HG03103 (cell line): ENCODE data around the gene TTC31.
A peak's percentile ranks its signal among the peaks of the same experiment; 100 is the strongest.

Source experiments
- ATAC-seq: cut with Tn5 transposase; IDR thresholded peaks from one replicate; pipeline ENCODE4 v1.9.1; 2021; ENCODE audit warnings: low read depth; ENCODE audit not compliant: unreplicated experiment

The TTC31 gene

GRCh38 chr2:74503506-74504475 is 20.9 kb downstream of the TTC31 start:
- no peak for ATAC-seq

- no peak for ATAC-seq
Observed at GRCh38 chr2:74504591-74504990, 21.7 kb downstream of the TTC31 start.

- ATAC-seq, result no peak
Observed at GRCh38 chr2:74505448-74506246, 22.8 kb downstream of the TTC31 start.

- ATAC-seq, result peak; percentile 88
Observed at GRCh38 chr2:74507145-74507925, 24.5 kb downstream of the TTC31 start, which contains the start of gene PCGF1. TSS of gene PCGF1 (minus strand) at chr2:74507695. CDS start at chr2:74507668, 27 bp downstream.

GRCh38 chr2:74507926-74508520 is 25.1 kb downstream of the TTC31 start:
- peak; percentile 1 for ATAC-seq

- no peak for ATAC-seq
Observed at GRCh38 chr2:74510272-74510671, 27.4 kb downstream of the TTC31 start.

GRCh38 chr2:74511104-74511989 is 28.5 kb downstream of the TTC31 start:
- no peak for ATAC-seq

GRCh38 chr2:74512744-74513604 is 30.1 kb downstream of the TTC31 start:
- no peak for ATAC-seq

GRCh38 chr2:74513605-74514367 is 30.9 kb downstream of the TTC31 start:
- ATAC-seq, result no peak

- no peak for ATAC-seq
Observed at GRCh38 chr2:74514368-74515270, 31.7 kb downstream of the TTC31 start, which contains the start of gene TLX2. TSS of gene TLX2 (plus strand) at chr2:74514450. CDS start at chr2:74514807, 357 bp downstream.

GRCh38 chr2:74515271-74515980 is 32.5 kb downstream of the TTC31 start:
- no peak for ATAC-seq

GRCh38 chr2:74515981-74516633 is 33.2 kb downstream of the TTC31 start:
- ATAC-seq, result no peak

GRCh38 chr2:74516650-74517049 is 33.8 kb downstream of the TTC31 start:
- no peak for ATAC-seq

GRCh38 chr2:74522516-74522915 is 39.6 kb downstream of the TTC31 start:
- ATAC-seq, result no peak

GRCh38 chr2:74524005-74524404 is 41.1 kb downstream of the TTC31 start:
- ATAC-seq, result no peak
